HUES64 (cell line): ENCODE measurements around the gene KDF1.

Experiments
- H3K27ac ChIP-seq: 2 replicates; pipeline ENCODE4 v1.7.0; 2013; ENCODE audit warnings: low read depth, low read length, inconsistent platforms
- H3K27me3 ChIP-seq: 2 replicates; pipeline ENCODE4 v1.6.1; 2013; ENCODE audit warnings: mild to moderate bottlenecking, low read length; ENCODE audit not compliant: insufficient read depth
- H3K36me3 ChIP-seq: 2 replicates; pipeline ENCODE4 v1.6.1; 2013; ENCODE audit warnings: mild to moderate bottlenecking, low read length; ENCODE audit not compliant: insufficient read depth
- H3K4me1 ChIP-seq: 2 replicates; pipeline ENCODE4 v1.6.1; 2013; ENCODE audit warnings: mild to moderate bottlenecking, low read length, moderate library complexity; ENCODE audit not compliant: insufficient read depth
- H3K4me3 ChIP-seq: 2 replicates; pipeline ENCODE4 v1.5.1; 2013; ENCODE audit warnings: mild to moderate bottlenecking, low read length, moderate library complexity
- H3K9ac ChIP-seq: 2 replicates; pipeline ENCODE4 v1.6.1; 2013; ENCODE audit warnings: mild to moderate bottlenecking, low read depth, low read length
- H3K9me3 ChIP-seq: 2 replicates; pipeline ENCODE4 v1.6.1; 2013; ENCODE audit warnings: low read depth, low read length; ENCODE audit not compliant: insufficient read depth
- WGBS: fragments of 150-250, 120-280 bp; methylation state at CpG from one replicate; pipeline ENCODE4 v1.1.7; 2013; ENCODE audit warnings: missing lambda C conversion rate; 5-methylcytosine and 5-hydroxymethylcytosine counted together

The KDF1 gene

DNA sequence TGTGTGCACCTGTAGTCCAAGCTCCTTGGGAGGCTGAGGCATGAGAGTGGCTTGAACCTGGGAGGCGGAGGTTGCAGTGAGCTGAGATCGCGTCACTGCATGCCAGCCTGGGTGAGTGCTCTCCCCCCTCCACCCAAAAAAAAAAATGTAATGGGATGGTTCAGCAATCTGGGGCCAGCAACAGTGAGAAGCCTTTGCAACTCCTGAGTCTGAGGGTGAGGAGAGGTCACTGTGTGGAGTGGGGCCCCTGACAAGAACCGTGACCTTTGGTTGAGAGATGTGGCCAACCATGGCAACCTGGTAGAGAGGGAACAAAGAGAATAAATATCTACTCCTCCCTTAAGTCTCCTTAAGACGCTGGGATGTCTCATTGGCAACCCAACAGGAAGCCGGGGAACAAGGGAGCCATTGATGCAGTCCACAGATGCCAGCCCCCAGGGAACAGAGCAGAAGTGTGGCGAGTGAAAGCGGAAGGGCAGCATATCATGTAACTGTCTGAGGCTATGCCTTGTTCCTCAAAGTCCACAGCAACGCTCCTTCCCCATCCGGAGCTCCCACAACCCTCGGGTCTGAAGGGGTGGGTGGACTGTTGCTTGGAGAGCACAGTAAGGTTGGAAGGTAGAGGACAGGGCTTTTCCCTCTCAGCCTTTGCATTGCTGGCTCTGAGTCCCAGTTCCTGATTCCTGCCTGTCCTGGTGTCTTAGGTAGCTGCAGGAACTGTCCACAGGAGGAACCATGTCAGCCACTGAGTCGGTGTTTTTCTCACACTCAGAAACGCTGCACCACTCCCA lies 41.5 kb upstream of the KDF1 start:
- H3K36me3 ChIP-seq = peaks cover 48% of the 10 kb centered on the region
- WGBS = 88% methylated on average over 13 of the region's 13 CpGs
- H3K27me3 ChIP-seq = no peaks in the 10 kb centered on the region
- no peak overlapping the region for H3K4me3 ChIP-seq
- H3K9ac ChIP-seq = no peak overlapping the region; the same call in 1 of the 2 replicates
- H3K27ac ChIP-seq = peak overlapping the region; percentile 90; the same call in 1 of the 2 replicates
- H3K4me1 ChIP-seq = peaks cover 65% of the 10 kb centered on the region
- no peaks in the 10 kb centered on the region for H3K9me3 ChIP-seq

DNA sequence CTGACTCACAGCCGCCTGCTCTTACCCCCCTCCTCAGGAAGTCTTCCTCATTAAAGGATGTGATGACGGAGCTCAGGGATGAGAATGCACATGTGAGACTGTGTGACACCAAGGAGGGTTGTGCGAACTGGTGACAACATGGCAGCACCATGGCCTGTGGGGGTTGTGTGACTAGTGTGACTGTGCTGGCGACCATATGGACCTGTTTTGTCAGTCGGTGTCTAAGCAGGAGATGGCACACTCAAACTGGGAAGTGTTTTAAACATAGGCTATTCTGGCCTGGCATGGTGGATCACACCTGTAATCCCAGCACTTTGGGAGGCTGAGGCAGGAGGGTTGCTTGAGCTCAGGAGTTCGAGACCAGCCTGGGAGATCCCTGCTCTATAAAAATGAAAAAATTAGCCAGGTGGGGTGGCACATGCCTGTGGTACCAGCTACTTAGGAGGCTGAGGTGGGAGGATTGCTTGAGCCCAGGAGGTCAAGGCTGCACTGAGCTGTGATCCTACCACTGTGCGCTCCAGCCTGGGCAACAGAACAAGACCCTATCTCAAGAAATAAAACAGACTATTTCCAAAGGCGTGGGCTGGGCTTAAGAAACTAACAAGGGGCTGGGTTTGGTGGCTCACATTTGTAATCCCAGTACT lies 40.7 kb upstream of the KDF1 start:
- Histone ChIP-seq H3K9me3 (no peaks in the 10 kb centered on the region), H3K9ac (0 out of 2 replicates have a peak overlapping the region, but pooled peaks have one; percentile 48), H3K27ac (peak overlapping the region; percentile 90; the same call in 1 of the 2 replicates), H3K27me3 (no peaks in the 10 kb centered on the region; the same call in 1 of the 2 replicates), H3K4me1 (peaks cover 63% of the 10 kb centered on the region), H3K36me3 (peaks cover 43% of the 10 kb centered on the region), H3K4me3 (no peak overlapping the region)
- 91% methylated on average over 8 of the region's 8 CpGs for WGBS

DNA sequence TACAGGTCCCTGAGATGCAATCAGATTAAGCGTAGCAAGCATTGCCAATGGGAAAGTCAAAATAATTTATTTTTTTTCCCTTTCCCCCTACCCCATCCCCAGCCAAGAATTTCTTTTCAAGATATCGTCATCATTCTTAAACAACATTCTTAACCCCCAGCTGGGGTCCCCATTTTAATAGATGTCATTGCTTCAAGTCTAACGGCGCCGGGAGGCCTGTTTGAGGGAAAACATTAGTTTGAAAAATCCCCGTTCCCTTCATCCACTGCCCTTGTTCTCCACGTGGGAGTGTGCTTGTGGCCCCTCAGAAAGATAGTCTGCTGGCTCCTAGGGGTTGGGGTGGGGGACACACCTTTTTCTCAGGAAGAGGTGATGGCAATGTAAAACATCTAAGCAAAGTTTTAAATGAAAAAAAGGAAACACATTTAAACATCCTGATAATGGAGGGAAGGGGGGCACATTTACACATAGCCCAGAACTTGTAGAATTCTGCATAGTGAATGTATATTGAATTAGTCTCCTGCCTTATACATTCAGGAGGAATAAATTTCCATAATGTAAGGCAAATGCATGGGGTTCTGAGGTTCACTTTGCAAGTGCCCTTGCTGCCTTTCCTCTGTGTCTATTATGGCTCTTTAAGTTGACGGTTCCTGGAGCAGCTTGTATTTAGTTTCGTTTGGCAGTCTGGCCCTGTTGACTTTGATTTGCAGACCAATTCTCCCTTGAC lies 40.0 kb upstream of the KDF1 start:
- H3K9ac ChIP-seq = peak overlapping the region; percentile 48
- peak overlapping the region; percentile 90 for H3K27ac ChIP-seq
- H3K4me3 ChIP-seq = no peak overlapping the region
- peaks cover 3% of the 10 kb centered on the region; the same call in 1 of the 2 replicates for H3K27me3 ChIP-seq
- peaks cover 39% of the 10 kb centered on the region for H3K36me3 ChIP-seq
- WGBS = 66% methylated on average over 7 of the region's 9 CpGs
- H3K4me1 ChIP-seq = peaks cover 62% of the 10 kb centered on the region
- H3K9me3 ChIP-seq = no peaks in the 10 kb centered on the region

DNA sequence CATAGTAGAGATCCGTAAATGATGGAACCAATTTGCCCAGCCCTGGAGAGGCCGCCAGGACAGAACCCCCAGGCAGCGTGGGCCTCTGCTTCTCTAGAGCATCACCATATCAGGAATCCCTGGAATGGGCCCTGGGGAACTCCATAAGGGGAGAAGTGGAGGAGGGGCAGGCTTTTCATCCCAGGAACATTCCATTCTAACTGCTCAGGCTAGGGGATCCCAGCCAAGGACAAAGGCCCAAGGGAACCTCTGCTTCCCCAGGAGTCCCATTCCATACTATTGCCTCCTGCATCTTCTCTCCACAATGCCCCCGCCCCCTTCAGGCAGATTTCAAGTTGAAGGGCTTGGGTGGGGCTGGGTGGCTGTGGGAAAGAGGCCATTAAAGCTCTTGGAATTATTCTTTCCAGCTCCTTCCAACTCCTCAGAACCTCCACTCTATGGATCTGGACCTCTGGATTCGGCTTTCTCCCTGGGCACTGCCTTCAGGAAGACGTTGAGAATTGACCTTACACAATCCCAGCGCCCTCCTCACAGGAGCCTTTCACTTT lies 39.2 kb upstream of the KDF1 start:
- Histone ChIP-seq H3K27ac (peak overlapping the region; percentile 91), H3K4me3 (no peak overlapping the region), H3K4me1 (peaks cover 58% of the 10 kb centered on the region), H3K9ac (peak overlapping the region; percentile 65), H3K9me3 (no peaks in the 10 kb centered on the region), H3K36me3 (peaks cover 31% of the 10 kb centered on the region), H3K27me3 (peaks cover 10% of the 10 kb centered on the region; the same call in 1 of the 2 replicates)
- WGBS = 28% methylated on average over 6 of the region's 7 CpGs

DNA sequence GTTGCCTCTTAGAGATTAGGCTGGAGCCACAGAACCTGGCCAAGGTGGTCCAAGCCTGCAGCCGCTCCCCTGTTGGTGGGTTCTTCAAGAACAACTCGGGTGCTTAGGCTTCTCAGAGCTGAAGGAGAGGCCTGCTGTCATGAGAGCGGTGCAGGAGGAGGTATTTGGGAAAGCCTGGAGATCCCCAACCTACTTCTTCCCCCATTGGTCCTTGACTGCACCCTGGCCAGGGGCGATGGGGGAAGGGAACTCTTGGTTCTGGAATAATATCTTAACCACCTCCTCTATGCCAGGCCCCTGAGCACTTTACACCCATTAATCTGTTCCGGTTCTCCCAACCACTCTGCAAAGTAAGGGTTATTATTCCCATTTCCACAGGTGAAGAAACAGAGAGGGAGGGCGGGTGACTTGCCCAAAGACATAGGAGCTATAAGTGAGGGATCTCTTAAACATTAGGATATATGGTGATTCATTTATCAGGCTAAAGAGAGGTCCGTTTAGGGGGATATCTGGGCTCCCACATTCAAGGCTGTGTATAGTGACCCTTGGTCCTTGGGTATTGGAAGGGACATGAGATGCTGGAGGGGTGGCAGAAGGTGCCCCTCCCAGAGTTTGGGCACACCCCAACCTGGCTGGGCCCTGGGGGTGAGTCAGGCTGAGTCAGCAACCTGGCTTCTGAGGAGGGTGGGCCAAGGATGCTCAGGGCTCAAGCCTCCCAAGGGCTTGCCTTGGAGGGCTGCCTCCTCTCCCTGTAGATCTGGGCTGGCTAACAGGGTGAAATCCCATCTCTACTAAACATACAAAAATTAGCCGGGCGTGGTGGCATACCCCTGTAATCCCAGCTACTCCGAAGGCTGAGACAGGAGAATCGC lies 38.4 kb upstream of the KDF1 start:
- Histone ChIP-seq H3K9me3 (no peaks in the 10 kb centered on the region), H3K36me3 (peaks cover 23% of the 10 kb centered on the region), H3K27me3 (peaks cover 13% of the 10 kb centered on the region; the same call in 1 of the 2 replicates), H3K27ac (peak overlapping the region; percentile 91), H3K4me3 (no peak overlapping the region; the same call in 1 of the 2 replicates), H3K4me1 (peaks cover 52% of the 10 kb centered on the region), H3K9ac (peak overlapping the region; percentile 65)
- WGBS = 77% methylated on average over 10 of the region's 11 CpGs

DNA sequence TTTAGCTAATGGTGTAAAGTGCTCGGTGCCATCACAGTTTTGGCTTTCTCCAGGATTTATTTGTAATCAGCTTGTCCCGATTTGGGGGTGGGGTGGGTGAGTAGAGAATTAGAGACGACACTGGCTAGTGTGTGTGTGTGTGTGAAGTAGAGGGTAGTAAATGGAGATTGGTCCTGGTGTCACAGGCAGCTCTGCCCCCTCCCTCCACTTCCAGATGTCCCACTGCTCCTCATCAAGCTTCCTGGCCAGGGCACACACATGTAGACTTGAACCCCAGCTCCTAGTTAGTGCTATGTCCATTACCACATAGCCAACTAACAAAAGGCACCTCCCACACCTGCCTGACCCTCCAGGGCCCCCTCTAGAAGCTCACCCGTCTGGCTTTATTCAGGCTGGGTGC lies 36.4 kb upstream of the KDF1 start:
- no peak overlapping the region for H3K27ac ChIP-seq
- H3K9me3 ChIP-seq = no peaks in the 10 kb centered on the region
- 81% methylated on average over 4 of the region's 4 CpGs for WGBS
- H3K4me1 ChIP-seq = peaks cover 47% of the 10 kb centered on the region
- peaks cover 25% of the 10 kb centered on the region; the same call in 1 of the 2 replicates for H3K27me3 ChIP-seq
- no peak overlapping the region for H3K9ac ChIP-seq
- H3K4me3 ChIP-seq = no peak overlapping the region
- H3K36me3 ChIP-seq = peaks cover 21% of the 10 kb centered on the region

DNA sequence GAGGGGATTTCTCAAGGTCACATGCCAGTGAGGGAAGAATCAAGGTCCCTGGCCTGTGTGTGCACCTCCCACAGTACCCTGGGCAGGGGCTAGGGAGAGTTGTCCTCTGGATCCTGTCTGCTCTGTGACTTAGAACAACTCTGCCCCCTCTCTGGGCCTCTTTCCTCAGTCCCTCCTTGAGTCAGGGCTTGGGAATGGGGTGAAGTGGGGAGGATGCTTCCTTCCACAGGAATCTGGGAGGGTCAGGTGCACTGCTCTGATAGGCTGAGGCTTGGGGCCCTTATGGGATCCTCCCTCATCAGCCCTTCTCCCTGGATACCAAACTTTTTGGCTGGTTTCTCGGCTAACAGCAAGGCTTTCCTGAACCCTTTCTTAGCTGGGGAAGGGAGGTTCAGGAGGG lies 35.8 kb upstream of the KDF1 start:
- no peaks in the 10 kb centered on the region for H3K9me3 ChIP-seq
- H3K4me3 ChIP-seq = peak overlapping the region; percentile 10; the same call in 1 of the 2 replicates
- H3K36me3 ChIP-seq = peaks cover 21% of the 10 kb centered on the region
- H3K4me1 ChIP-seq = peaks cover 51% of the 10 kb centered on the region
- H3K27ac ChIP-seq = no peak overlapping the region
- WGBS = 88% methylated on average over 1 of the region's 1 CpG
- H3K27me3 ChIP-seq = peaks cover 28% of the 10 kb centered on the region; the same call in 1 of the 2 replicates
- no peak overlapping the region for H3K9ac ChIP-seq

DNA sequence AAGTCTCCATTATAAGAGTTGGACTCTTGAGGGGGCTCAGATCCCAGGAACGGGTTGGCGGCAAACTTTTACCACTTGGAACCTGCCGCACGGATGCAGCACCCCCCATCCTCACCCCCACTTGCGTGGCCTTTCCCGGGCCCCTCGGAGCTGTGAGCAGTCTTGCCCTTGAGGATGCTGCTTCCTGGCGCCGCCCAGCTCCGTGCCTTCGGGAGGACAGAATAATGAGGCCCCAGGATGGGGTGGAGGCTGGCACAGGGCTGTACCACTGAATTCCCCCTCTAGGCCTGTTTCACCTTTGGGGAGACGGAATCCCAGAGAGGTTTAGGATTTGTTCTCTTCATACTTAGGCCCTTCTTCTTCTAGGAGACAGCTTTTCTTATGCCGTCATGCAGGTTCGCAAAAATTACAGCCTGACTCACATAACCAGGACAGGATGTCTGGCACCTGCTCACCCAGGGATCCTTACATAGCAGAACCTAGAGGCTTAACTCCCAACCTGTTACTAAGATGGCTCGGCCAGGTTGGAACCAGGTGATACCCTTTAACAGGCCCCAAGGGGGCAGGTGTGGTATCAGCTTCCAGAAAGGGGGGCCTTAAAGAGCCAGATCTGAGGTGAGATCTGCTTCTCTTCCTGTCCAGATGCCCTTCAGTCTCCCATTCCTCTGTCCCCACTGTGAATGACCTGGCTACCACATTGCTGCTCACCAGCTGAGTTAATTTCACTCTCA lies 34.7 kb upstream of the KDF1 start:
- H3K27ac ChIP-seq = no peak overlapping the region
- peak overlapping the region; percentile 81 for H3K4me3 ChIP-seq
- peaks cover 42% of the 10 kb centered on the region for H3K4me1 ChIP-seq
- H3K27me3 ChIP-seq = peaks cover 34% of the 10 kb centered on the region; the same call in 1 of the 2 replicates
- peak overlapping the region; percentile 75 for H3K9ac ChIP-seq
- H3K36me3 ChIP-seq = peaks cover 13% of the 10 kb centered on the region
- WGBS = 15% methylated on average over 15 of the region's 15 CpGs
- H3K9me3 ChIP-seq = no peaks in the 10 kb centered on the region

DNA sequence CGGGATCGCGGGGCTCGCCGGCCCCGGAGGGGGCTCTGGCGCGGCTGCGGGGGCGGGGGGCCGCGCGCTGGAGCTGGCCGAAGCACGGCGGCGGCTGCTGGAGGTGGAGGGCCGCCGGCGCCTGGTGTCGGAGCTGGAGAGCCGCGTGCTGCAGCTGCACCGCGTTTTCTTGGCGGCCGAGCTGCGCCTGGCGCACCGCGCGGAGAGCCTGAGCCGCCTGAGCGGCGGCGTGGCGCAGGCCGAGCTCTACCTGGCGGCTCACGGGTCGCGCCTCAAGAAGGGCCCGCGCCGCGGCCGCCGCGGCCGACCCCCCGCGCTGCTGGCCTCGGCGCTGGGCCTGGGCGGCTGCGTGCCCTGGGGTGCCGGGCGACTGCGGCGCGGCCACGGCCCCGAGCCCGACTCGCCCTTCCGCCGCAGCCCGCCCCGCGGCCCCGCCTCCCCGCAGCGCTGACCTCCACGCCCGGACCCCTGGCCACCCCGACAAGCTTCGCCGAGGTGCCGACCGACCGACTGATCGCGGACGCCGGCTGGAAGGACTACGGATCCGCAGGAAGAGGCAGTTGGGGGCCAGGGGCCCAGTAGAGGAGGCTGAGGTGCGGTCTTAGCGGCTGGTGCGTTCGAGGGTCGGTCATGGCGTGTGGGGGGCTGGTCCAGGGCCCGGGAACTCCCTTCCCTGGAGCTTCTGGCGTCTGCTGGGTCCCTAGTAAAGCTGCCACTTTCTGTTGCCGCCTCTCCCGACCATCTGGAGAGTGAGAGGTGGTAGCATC lies 33.9 kb upstream of the KDF1 start:
- Histone ChIP-seq H3K9me3 (no peaks in the 10 kb centered on the region), H3K4me3 (peak overlapping the region; percentile 81), H3K9ac (peak overlapping the region; percentile 75), H3K27ac (no peak overlapping the region), H3K36me3 (peaks cover 11% of the 10 kb centered on the region), H3K27me3 (peaks cover 34% of the 10 kb centered on the region; the same call in 1 of the 2 replicates), H3K4me1 (peaks cover 37% of the 10 kb centered on the region)
- under 1% methylated on average over 97 of the region's 97 CpGs for WGBS
